ENCODE results near the gene EMP2. TPM values are rescaled to one million over a fixed set of nuclear protein-coding genes. Genes with fewer than 3 reads are reported as not detected.
"Not testable (repeated sequence)": the region's sequence is repeated elsewhere in the genome, so short reads cannot be mapped to it uniquely, and the experiment has no call there.

Gene EMP2
- polyA plus RNA-seq, 3 donors: 14.0 to 52.4 (median 23.5) TPM

GRCh38 chr16:10561001-10561400 is 19.4 kb downstream of the EMP2 start:
- H3K27ac ChIP-seq (ENCODE audit: low read depth, low read length): no peak overlapping the region
- WGBS, 3 donors: 57 to 77% (median 57%) methylated on average over 3 of the region's 3 CpGs

- not testable (repeated sequence) for H3K27ac ChIP-seq (ENCODE audit: low read depth, low read length)
- 85 to 91% (median 89%) methylated on average over 4 of the region's 4 CpGs for WGBS, 3 donors
Measured at GRCh38 chr16:10559792-10560191, 20.6 kb downstream of the EMP2 start.

GRCh38 chr16:10558746-10559641 is 21.4 kb downstream of the EMP2 start:
- 37 to 72% (median 48%) methylated on average over 25 of the region's 25 CpGs for WGBS, 3 donors
- H3K27ac ChIP-seq (ENCODE audit: low read depth, low read length): peak overlapping the region; percentile 79

- 60 to 72% (median 63%) methylated on average over 7 of the region's 7 CpGs for WGBS, 3 donors
- H3K27ac ChIP-seq (ENCODE audit: low read depth, low read length): peak overlapping the region; percentile 40
Measured at GRCh38 chr16:10558305-10558704, 22.1 kb downstream of the EMP2 start.

GRCh38 chr16:10557750-10558149 is 22.6 kb downstream of the EMP2 start:
- H3K27ac ChIP-seq (ENCODE audit: low read depth, low read length): no peak overlapping the region
- 87 to 96% (median 88%) methylated on average over 5 of the region's 5 CpGs for WGBS, 3 donors

GRCh38 chr16:10556236-10556635 is 24.2 kb downstream of the EMP2 start:
- 86 to 97% (median 89%) methylated on average over 3 of the region's 3 CpGs for WGBS, 3 donors
- H3K27ac ChIP-seq (ENCODE audit: low read depth, low read length): no peak overlapping the region

GRCh38 chr16:10554569-10554968 is 25.8 kb downstream of the EMP2 start:
- H3K27ac ChIP-seq (ENCODE audit: low read depth, low read length): no peak overlapping the region
- 90 to 93% (median 92%) methylated on average over 7 of the region's 7 CpGs for WGBS, 3 donors

- WGBS, 3 donors: 38 to 83% (median 53%) methylated on average over 19 of the region's 19 CpGs
- H3K27ac ChIP-seq (ENCODE audit: low read depth, low read length): no peak overlapping the region
Measured at GRCh38 chr16:10552998-10553491, 27.4 kb downstream of the EMP2 start.

- WGBS, 3 donors: 73 to 89% (median 82%) methylated on average over 2 of the region's 2 CpGs
- H3K27ac ChIP-seq (ENCODE audit: low read depth, low read length): no peak overlapping the region
Measured at GRCh38 chr16:10552281-10552680, 28.1 kb downstream of the EMP2 start.

GRCh38 chr16:10551881-10552280 is 28.5 kb downstream of the EMP2 start:
- H3K27ac ChIP-seq (ENCODE audit: low read depth, low read length): no peak overlapping the region
- WGBS, 3 donors: 89 to 97% (median 90%) methylated on average over 2 of the region's 2 CpGs

- H3K27ac ChIP-seq (ENCODE audit: low read depth, low read length): no peak overlapping the region
- WGBS, 3 donors: 93 to 97% (median 96%) methylated on average over 1 of the region's 1 CpG
Measured at GRCh38 chr16:10548404-10548803, 32.0 kb downstream of the EMP2 start.

GRCh38 chr16:10547708-10548107 is 32.7 kb downstream of the EMP2 start:
- H3K27ac ChIP-seq (ENCODE audit: low read depth, low read length): no peak overlapping the region
- 88 to 97% (median 96%) methylated on average over 6 of the region's 6 CpGs for WGBS, 3 donors

GRCh38 chr16:10543231-10543977 is 37.0 kb downstream of the EMP2 start:
- WGBS, 3 donors: 88 to 93% (median 91%) methylated on average over 16 of the region's 16 CpGs
- H3K27ac ChIP-seq (ENCODE audit: low read depth, low read length): no peak overlapping the region

GRCh38 chr16:10541366-10541765 is 39.0 kb downstream of the EMP2 start:
- no peak overlapping the region for H3K27ac ChIP-seq (ENCODE audit: low read depth, low read length)
- 69 to 85% (median 70%) methylated on average over 7 of the region's 7 CpGs for WGBS, 3 donors

GRCh38 chr16:10539793-10540192 is 40.6 kb downstream of the EMP2 start:
- H3K27ac ChIP-seq (ENCODE audit: low read depth, low read length): no peak overlapping the region
- 94 to 98% (median 96%) methylated on average over 5 of the region's 5 CpGs for WGBS, 3 donors

GRCh38 chr16:10539236-10539635 is 41.2 kb downstream of the EMP2 start:
- 65 to 75% (median 75%) methylated on average over 8 of the region's 8 CpGs for WGBS, 3 donors
- H3K27ac ChIP-seq (ENCODE audit: low read depth, low read length): no peak overlapping the region

- H3K27ac ChIP-seq (ENCODE audit: low read depth, low read length): no peak overlapping the region
- WGBS, 3 donors: 95 to 100% (median 97%) methylated on average over 2 of the region's 2 CpGs
Measured at GRCh38 chr16:10538583-10538982, 41.8 kb downstream of the EMP2 start.

- WGBS, 3 donors: 88 to 98% (median 92%) methylated on average over 15 of the region's 15 CpGs
- no peak overlapping the region for H3K27ac ChIP-seq (ENCODE audit: low read depth, low read length)
Measured at GRCh38 chr16:10537946-10538345, 42.5 kb downstream of the EMP2 start.

- H3K27ac ChIP-seq (ENCODE audit: low read depth, low read length): no peak overlapping the region
- 87 to 90% (median 89%) methylated on average over 5 of the region's 5 CpGs for WGBS, 3 donors
Measured at GRCh38 chr16:10536814-10537389, 43.5 kb downstream of the EMP2 start.
